ENCODE measurements around the gene GALC. TPM values are rescaled to one million over a fixed set of nuclear protein-coding genes. Genes with fewer than 3 reads are reported as not detected.

GALC gene
- total RNA-seq (10 to 100 TPM; 13.6 to 28.2 (median 19.2) TPM), polyA plus RNA-seq (1 to 10 TPM; 6.1 to 8.2 TPM)
- long read RNA-seq, donor 1, transcript GALC-201 (17 exons, 3,883 nt): major isoform, 35 of 43 reads
- long read RNA-seq, donor 1, partial matches to known transcripts: 4 of 43 reads
- long read RNA-seq, donor 1, other reads (novel, unspliced or antisense): 4 of 43 reads
- long read RNA-seq, donor 2, transcript GALC-201 (17 exons, 3,883 nt): major isoform, 60 of 76 reads
- long read RNA-seq, donor 2, partial matches to known transcripts: 10 of 76 reads
- long read RNA-seq, donor 2, other reads (novel, unspliced or antisense): 4 of 76 reads
- long read RNA-seq, donor 3, transcript GALC-201 (17 exons, 3,883 nt): major isoform, 27 of 37 reads
- long read RNA-seq, donor 3, partial matches to known transcripts: 4 of 37 reads
- long read RNA-seq, donor 3, other reads (novel, unspliced or antisense): 5 of 37 reads

DNA sequence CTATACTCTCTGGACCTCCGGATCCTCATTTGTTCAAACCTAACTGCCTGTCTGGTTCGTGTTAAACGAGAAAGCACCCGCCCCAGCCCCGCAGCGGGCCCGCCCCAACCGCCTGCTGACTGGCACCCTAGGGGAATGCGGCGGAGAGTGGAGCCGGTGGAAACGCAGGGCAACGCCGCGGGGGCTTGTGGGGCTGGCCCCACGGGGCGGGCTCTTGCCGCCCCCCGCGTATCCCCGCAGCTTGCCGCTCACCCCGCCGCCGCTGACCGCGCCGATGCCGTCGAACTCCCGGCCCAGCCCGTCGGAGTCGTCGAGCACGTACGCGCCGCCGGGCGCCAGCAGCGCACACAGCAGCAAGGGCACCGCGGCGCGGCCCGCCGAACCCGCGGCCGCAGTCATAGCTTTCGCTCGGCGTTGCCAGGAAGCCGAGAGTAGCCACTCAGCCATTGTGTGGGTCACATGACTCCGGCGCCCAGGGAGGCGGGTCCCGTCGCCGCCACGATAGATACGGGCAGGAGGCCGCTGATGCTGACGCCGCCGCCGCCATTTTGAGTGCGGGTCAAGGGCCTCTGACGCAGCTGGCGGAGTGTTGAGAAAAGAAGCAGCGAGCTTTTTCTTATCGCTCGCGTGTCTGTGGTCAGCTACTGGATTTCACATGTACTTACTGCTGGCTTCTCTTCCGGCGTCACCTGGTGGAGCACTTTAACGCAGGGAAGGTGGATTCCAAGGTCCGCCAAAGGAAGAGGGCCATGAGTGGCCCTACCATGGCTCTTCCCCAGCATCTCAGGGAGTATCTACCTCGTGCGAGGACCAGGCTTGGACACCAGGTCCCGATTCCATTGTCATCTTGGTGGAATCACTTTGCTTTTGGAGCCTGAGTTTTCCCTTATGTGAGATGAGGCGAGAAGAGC is at the start of gene GALC:
GALC (minus strand) TSS at position 465 of the 911 bp plus-strand sequence; CDS start at position 447, 18 bp downstream.
- no peaks in the 10 kb centered on the region for H3K27me3 ChIP-seq
- intact Hi-C loops (cut with DNase I): loop anchor here in 1 of 10 donors (10.0 kb wide), 1 partner anchor 562 kb away; the partner anchor contains the start of gene PTPN21
- DNase-seq: peak; percentile 95 to 98 (median 97)
- ATAC-seq: peak; percentile 93 to 97 (median 96)
- 2 to 8% (median 4%) methylated on average over 26 to 83 of the region's 83 CpGs for WGBS, 4 donors
- peak within 1 kb of the TSS; percentile 80 to 97 (median 94) for H3K27ac ChIP-seq
- TF ChIP-seq POLR2A (IDR thresholded peaks at IDR 0.05): peak in 1 of 2 donors; percentile 57
- TF ChIP-seq, protein P1, sequence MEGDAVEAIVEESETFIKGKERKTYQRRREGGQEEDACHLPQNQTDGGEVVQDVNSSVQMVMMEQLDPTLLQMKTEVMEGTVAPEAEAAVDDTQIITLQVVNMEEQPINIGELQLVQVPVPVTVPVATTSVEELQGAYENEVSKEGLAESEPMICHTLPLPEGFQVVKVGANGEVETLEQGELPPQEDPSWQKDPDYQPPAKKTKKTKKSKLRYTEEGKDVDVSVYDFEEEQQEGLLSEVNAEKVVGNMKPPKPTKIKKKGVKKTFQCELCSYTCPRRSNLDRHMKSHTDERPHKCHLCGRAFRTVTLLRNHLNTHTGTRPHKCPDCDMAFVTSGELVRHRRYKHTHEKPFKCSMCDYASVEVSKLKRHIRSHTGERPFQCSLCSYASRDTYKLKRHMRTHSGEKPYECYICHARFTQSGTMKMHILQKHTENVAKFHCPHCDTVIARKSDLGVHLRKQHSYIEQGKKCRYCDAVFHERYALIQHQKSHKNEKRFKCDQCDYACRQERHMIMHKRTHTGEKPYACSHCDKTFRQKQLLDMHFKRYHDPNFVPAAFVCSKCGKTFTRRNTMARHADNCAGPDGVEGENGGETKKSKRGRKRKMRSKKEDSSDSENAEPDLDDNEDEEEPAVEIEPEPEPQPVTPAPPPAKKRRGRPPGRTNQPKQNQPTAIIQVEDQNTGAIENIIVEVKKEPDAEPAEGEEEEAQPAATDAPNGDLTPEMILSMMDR (IDR thresholded peaks at IDR 0.05): no peak
- H3K9me3 ChIP-seq: no peaks in the 10 kb centered on the region
- peaks cover 0 to 43% (median 20%) of the 10 kb centered on the region in 12 donors for H3K4me1 ChIP-seq
- peak within 1 kb of the TSS; percentile 50 to 94 (median 78) for H3K4me3 ChIP-seq
- no peaks in the 10 kb centered on the region for H3K36me3 ChIP-seq

DNA sequence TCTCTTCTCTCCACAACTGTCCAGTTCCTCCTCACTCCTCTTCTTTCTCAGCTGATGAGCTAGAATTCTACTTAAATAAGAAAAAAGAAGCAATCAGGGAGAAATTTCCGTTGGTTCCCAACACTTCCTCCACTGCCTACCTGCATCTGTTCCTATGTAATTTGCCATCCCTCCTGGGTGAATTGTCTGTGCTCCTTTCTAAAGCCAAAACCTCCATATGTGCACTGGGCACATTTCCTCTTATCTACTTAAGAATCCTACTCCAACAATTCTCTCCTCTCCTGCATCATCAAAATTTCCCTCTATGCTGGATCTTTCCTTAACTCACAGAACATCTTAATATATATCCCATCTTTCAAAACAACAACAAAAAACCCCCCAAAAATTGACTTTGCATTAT is 47.2 kb upstream of the GALC start:
- peaks cover 0 to 15% (median 0%) of the 10 kb centered on the region in 9 donors for H3K27me3 ChIP-seq
- TF ChIP-seq, protein P1 (IDR thresholded peaks at IDR 0.05): no peak
- ATAC-seq: no peak
- no peaks in the 10 kb centered on the region for H3K36me3 ChIP-seq
- WGBS, 4 donors: 62 to 73% (median 65%) methylated on average over 1 of the region's 1 CpG
- H3K27ac ChIP-seq: no peak overlapping the region
- no peaks in the 10 kb centered on the region for H3K9me3 ChIP-seq
- H3K4me3 ChIP-seq: no peak overlapping the region
- peaks cover 0 to 16% (median 0%) of the 10 kb centered on the region in 12 donors for H3K4me1 ChIP-seq
- intact Hi-C loops (cut with DNase I): no loop called here
- no peak for DNase-seq

DNA sequence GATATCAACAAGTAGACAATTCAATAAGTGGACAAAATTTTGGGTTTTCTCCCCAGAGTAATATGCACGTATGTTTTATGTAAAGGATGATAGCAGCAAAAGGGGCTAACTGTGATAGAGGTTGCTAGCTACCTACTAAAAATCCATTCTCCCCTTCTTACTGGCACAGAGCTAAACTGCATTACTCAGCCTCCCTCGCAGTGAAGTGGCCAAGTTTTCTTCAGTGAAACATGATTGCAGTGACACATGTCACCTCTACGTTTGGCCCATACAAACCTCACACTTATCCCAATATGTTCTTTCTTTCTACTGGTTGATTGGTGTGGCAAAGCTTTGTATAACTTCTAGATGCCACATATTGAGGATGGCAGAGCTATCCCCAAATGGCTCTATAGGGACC is 46.2 kb upstream of the GALC start:
- WGBS, 4 donors: 50 to 68% (median 59%) methylated on average over 3 of the region's 3 CpGs
- Histone ChIP-seq H3K4me1 (peaks cover 0 to 10% (median 0%) of the 10 kb centered on the region in 12 donors), H3K9me3 (no peaks in the 10 kb centered on the region), H3K27me3 (peaks cover 0 to 18% (median 0%) of the 10 kb centered on the region in 9 donors), H3K4me3 (no peak overlapping the region), H3K27ac (no peak overlapping the region), H3K36me3 (no peaks in the 10 kb centered on the region)
- DNase-seq: no peak
- no peak for TF ChIP-seq POLR2A (IDR thresholded peaks at IDR 0.05)
- TF ChIP-seq, protein P1 (IDR thresholded peaks at IDR 0.05): no peak
- intact Hi-C loops (cut with DNase I): no loop called here
- no peak for ATAC-seq

All from heart left ventricle (tissue), 16 donors.